ENCODE measurements around the gene C2CD4B. TPM values are rescaled to one million over a fixed set of nuclear protein-coding genes. Genes with fewer than 3 reads are reported as not detected.

The C2CD4B gene
- total RNA-seq, 2 donors from 2014 or later = 3.1 to 4.1 TPM

GRCh38 chr15:62153228-62153627 is 11.9 kb downstream of the C2CD4B start:
- ATAC-seq (no peak), DNase-seq (no peak)
- intact Hi-C loops (cut with DNase I) = no loop called here

GRCh38 chr15:62150445-62150844 is 14.6 kb downstream of the C2CD4B start:
- no peak for DNase-seq
- intact Hi-C loops (cut with DNase I) = no loop called here
- ATAC-seq = no peak

DNA sequence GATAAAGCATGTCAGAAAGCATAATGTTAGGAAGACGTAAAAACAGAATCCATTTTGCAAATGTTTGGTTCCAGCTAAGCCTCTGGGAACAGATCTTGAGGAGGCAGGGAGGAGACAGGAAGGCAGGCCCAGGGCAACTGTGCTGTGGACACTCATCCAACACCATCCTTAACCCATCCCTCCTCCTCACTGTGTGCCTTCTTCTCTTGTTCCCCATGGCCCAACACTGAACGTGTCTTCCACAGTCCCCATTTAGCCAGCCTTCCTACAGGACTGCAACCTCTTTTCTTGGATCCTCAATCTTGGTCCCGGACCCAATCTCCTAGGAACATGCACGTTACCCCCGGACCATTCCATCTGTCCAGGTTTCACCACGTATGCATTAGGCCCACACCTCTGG is 15.4 kb downstream of the C2CD4B start:
- DNase-seq (no peak), ATAC-seq (no peak)
- intact Hi-C loops (cut with DNase I) = no loop called here

GRCh38 chr15:62147551-62147950 is 17.5 kb downstream of the C2CD4B start:
- ATAC-seq = no peak
- intact Hi-C loops (cut with DNase I) = no loop called here

DNA sequence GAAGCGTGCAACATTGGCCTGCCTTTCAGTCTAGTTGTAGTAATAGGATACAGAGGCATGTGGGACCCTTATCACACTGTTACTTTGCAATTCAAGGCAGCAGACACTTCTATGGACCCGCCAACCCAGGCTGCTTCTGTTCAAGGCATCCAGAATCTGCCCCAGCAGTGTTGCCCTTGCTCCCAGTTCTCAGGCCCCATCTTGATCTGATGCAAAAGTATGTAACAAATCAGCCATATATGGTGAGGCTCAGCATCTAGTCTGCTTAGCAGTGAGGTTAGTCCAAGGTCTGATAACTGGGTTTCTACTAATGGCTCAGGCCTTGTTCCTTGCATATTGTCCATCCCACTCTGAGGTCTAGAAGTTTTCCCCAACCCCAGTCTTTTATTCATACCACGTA is 17.9 kb downstream of the C2CD4B start:
- ATAC-seq = no peak
- DNase-seq = no peak
- intact Hi-C loops (cut with DNase I) = no loop called here

More at GRCh38 chr15:62147551-62147950, 17.5 kb downstream of the C2CD4B start:
- DNase-seq = no peak

DNA sequence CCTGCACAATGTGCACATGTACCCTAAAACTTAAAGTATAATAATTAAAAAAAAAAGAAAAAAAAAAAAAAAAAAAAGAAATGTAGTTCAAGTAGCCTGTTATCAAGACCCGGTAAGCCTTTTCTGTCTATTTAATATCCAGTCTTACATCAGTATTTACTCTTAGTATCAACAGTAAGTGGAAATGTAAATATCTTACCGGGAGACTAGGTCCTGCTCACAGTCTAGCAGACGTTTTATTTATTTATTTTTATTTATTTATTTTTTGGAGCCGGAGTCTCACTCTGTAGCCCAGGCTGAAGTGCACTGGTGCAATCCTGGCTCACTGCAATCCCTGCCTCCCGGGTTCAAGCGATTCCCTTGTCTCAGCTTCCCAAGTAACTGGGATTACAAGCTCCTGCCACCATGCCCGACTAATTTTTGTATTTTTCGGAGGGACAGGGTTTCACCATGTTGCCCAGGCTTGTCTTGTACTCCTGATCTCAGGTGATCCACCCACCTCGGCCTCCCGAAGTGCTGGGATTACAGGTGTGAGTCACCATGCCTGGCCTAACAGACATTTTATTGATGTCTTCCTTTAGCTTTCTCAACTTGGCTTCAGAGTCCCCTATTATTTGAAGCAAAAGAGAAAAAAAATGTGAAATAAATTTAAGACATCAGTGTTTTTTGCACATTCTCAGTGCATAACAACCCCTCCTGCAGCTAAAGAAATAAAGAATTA is 19.9 kb downstream of the C2CD4B start:
- ATAC-seq = no peak
- DNase-seq = no peak
- intact Hi-C loops (cut with DNase I) = no loop called here

DNA sequence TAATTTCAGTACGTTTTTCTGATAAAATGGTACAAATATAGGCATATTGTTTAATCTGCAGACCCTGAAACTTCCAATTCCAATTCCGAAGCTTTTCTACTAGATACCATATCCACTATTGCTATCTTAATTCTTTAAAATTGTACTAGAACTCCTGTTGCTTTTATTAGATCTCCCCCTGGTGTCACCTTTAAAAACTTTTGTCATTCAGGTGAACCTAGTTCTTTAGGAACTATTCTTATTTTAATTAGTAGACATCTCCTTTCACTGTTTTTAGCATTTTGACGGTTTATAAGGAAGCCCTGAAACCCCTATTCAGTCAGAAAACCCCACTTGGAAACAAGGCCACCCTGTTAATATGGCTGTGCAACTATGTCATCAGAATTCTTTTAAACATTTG is 22.3 kb downstream of the C2CD4B start:
- DNase-seq (no peak), ATAC-seq (no peak)
- intact Hi-C loops (cut with DNase I) = no loop called here

DNA sequence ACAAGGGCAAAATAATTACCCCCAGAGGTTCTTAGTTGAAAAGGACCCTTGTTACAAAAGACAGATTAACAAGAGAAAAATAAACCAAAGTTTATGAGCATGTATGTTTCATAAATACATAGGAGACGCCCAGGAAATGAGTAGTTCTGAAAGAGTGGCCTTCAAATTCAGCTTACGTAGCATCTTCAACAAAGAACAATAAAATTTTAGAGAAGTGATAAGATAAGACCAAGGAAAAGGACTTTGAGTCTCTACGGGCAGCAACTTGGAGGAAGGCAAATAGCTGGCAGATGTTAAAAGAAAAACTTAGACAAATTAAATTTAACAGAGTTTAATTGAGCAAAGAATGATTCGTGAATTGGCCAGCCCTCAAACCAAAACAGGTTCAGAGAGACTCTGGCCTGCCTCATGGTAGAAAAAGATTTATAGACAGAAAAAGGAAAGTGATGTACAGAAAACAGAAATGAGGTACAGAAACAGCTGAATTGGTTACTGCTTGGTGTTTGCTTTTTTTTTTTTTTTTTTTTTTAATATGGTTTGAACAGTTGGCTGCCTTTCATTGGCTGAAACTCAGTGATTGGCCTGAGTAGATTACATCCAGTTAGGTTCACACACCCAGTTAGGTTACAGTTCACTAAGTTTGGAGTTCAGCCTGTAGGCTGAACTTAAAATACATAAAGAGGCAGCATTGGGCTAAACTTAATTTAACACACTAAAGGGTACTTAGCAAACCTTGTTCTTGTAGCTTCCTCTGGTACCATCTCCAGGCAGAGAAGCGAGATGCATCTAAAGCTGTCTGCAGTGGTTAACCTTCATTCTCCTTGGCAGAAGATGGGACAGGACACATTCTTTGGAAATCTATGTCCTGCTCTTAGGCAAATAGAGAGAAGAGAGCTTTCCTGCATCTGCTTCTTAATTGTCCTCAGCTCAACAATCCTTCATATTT is 23.2 kb downstream of the C2CD4B start:
- intact Hi-C loops (cut with DNase I) = no loop called here
- DNase-seq (no peak), ATAC-seq (no peak)

DNA sequence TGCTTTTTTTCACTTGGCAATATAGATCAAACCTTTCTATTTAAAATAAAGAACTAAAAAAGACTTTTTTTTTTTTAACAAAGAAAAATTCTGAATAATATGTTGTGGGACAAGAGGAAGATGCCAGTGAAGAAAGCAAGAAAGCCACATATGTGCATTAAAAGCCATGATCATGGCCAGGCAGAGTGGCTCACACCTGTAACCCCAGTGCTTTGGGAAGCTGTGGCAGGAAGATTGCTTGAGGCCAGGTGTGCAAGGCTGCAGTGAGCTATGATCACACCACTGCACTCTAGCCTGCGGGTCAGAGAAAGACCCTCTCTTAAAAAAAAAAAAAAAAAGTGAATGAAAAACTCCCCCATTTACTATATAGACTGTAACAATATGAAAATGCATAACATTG is 23.9 kb downstream of the C2CD4B start:
- no peak for ATAC-seq
- no peak for DNase-seq
- intact Hi-C loops (cut with DNase I) = no loop called here

- ATAC-seq = peak in 1 of 2 donors; percentile 64
- DNase-seq = no peak
- intact Hi-C loops (cut with DNase I) = no loop called here
These were observed 27.0 kb downstream of the C2CD4B start for GRCh38 chr15:62138124-62138523.

DNA sequence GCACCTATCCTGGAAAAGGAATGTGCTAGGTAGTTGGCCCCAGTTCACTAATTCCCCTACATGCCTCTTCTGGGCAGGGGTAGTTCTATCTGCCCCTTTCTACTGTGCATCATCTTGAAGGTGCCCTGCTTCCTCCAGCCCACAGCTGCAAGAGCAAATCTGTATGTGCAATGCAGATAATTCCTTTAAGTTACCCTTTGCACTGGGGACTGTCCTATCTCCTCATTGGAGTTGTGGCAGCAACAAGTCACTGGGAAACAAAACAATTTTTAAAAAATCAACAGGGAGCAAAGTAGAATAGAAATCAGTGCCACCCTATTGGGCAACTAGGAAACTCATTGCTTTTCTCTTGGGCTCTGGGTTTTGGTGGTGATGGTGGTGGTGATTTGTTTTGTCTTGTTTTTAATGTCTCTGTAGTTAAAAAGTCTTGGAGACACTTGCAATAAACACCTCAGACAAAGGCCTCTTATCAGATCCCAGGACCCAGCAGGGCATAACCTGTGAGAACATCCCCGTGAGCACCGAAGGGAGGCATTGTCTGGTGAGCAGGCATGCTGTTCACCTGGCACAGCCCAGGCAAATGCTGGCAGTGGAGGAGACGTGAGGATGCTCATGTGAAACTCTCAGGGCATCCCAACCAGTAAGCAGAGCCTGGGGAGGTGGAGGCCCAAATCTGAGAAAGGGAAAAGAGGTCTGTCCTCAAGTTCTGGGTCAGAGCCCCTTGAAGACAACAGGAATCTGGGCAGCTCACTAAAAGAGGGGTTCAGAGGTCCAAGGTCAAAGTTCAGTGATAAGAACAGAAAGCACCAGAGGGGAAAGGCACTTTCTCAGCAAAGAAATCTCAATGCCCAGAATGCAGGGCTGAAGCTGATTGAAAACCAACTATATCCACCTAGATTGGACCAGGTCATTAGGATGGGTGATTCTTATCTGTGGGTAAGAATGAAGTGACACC is 27.9 kb downstream of the C2CD4B start:
- ATAC-seq (no peak), DNase-seq (no peak)
- intact Hi-C loops (cut with DNase I) = no loop called here

- intact Hi-C loops (cut with DNase I) = no loop called here
- ATAC-seq = peak; percentile 76 to 93
These were observed 29.5 kb downstream of the C2CD4B start for GRCh38 chr15:62135532-62136134.

GRCh38 chr15:62133141-62133540 is 31.9 kb downstream of the C2CD4B start:
- ATAC-seq = no peak
- intact Hi-C loops (cut with DNase I) = no loop called here
- no peak for DNase-seq

More at GRCh38 chr15:62135532-62136134, 29.5 kb downstream of the C2CD4B start:
- DNase-seq = peak; percentile 73

DNA sequence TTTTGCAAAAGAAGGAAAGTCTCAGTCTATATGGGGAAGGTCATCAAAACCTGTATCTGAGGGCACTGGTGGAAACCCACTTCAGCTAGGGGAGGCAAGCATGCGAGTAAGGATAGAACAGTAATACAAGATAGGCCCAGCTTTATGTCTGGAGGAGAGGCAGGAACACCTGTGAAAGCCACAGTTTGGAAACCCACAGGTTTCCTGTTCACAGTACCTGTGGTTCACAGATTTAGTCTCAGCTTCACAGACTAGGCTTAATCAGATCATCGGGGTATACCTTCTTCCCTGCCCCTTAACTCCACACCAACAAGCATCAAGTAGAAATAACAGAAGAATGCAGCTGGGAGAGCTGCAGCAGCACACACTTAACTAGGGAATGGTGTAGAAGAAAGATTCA is 36.2 kb downstream of the C2CD4B start:
- DNase-seq = no peak
- ATAC-seq = no peak
- intact Hi-C loops (cut with DNase I) = loop anchor here in 1 of 2 donors (10.0 kb wide), 1 partner anchor 46 kb away; no protein-coding TSS in a partner anchor

DNA sequence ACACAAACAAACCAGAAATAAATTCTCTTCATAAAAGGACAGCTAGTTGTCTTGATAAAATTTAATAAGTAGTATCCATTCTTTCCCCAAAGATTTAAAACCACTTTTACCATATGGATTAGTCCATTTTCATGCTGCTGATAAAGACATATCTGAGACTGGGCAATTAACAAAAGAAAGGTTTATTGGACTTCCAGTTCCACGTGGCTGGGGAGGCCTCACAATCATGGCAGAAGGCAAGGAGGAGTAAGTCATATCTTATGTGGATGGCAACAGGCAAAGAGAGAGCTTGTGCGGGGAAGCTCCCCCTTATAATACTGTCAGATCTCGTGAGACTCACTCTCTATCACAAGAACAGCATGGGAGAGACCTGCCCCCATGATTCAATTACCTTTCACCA is 38.7 kb downstream of the C2CD4B start:
- ATAC-seq (no peak), DNase-seq (no peak)
- intact Hi-C loops (cut with DNase I) = loop anchor here in 1 of 2 donors (10.0 kb wide), 1 partner anchor 48 kb away; no protein-coding TSS in a partner anchor

DNA sequence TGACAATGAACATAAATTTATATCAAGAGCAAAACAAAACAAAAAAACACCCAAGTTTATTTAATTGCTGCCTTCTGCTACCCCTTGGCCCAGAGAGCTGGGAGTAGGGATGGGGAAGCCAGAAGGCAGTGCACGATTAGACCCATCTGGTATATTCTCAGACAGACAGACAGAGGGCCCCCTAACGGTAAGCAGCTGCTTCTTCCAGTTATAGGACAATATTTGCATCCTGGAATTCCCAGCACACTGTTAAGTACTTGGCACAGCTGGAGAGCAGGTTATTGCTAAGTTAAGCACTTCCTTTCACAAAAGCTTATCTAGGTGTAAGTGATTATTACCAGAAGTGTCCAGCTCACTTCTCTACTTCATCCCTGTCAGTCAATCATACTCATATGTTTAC is 39.3 kb downstream of the C2CD4B start:
- DNase-seq (no peak), ATAC-seq (peak; percentile 79 to 84)
- intact Hi-C loops (cut with DNase I) = loop anchor here in 1 of 2 donors (10.0 kb wide), 1 partner anchor 49 kb away; no protein-coding TSS in a partner anchor

DNA sequence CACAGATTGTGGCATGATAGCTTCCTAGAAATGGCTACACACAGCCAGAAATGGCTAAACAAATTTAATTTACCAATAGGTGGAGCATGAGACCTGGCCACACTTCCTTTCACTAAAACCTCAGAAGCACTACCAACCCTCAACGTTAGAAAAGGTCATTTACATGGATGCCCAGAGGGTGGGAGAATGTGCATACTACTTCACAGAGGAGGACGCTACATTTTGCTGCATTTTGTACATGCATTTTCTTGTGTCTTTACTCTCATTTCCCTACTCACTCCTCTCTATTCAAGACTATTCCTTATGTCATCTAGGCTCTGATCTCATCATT is 40.1 kb downstream of the C2CD4B start:
- ATAC-seq = peak in 1 of 2 donors; percentile 19
- intact Hi-C loops (cut with DNase I) = loop anchor here in 1 of 2 donors (10.0 kb wide), 1 partner anchor 50 kb away; no protein-coding TSS in a partner anchor
- DNase-seq = no peak

DNA sequence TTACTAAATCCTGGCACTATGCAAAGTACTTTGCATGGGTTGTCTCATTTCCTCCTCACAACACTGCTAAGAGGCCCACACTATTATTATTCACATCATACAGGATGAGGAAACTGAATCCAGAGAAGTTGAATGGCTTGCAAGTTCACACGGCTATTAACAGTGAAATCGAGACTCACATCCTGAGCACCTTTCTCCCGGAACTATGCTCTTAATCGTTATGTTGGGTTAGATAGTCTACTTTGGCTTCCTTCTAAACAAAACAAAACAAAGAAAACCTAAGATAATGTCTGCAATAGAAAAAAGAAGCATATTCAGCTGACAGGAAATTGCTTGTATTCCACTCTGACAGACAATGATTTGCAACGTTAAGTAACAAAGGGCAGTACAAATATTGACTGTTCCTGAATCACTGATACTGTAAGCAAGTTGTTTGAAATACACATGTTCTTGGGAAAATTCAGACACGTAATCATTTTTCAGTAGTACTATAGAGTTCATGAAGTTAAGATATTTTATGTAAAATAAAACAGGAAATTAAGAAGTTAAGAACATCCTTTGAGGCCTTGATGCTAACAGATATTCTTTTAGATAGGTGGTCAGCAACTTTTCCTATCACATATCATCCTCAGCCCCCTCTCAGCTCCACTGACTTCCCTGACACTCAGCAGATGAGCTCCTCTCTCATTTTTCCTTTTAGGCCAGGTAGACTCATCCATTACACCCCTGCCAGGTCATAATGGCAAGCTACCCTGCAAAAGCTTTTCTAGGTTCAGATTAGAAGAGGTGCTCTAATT is 40.7 kb downstream of the C2CD4B start:
- DNase-seq (no peak), ATAC-seq (no peak)
- intact Hi-C loops (cut with DNase I) = loop anchor here in 1 of 2 donors (10.0 kb wide), 1 partner anchor 50 kb away; no protein-coding TSS in a partner anchor

Measured in left cardiac atrium (tissue), 4 donors.